Measurements from ENCODE around the gene CLDN3. TPM values are rescaled to one million over a fixed set of nuclear protein-coding genes. Genes with fewer than 3 reads are reported as not detected.
"Not testable (repeated sequence)": the region's sequence is repeated elsewhere in the genome, so short reads cannot be mapped to it uniquely, and the experiment has no call there.

CLDN3 gene
- 0.40 TPM for polyA plus RNA-seq (ENCODE audit: insufficient read length)

- DNase-seq = no peak
Observed at GRCh38 chr7:73770002-73770859, at the start of gene CLDN3. CLDN3 (minus strand) TSS chr7:73770270; CDS start chr7:73770049, 221 bp downstream.

GRCh38 chr7:73817121-73817520 is 47.1 kb upstream of the CLDN3 start:
- DNase-seq = no peak

- no peak for DNase-seq
Observed at GRCh38 chr7:73815436-73815835, 45.4 kb upstream of the CLDN3 start.

GRCh38 chr7:73812996-73813395 is 42.9 kb upstream of the CLDN3 start:
- no peak for DNase-seq

- no peak for DNase-seq
Observed at GRCh38 chr7:73811760-73812168, 41.7 kb upstream of the CLDN3 start.

- DNase-seq = no peak
Observed at GRCh38 chr7:73810998-73811360, 40.9 kb upstream of the CLDN3 start.

- DNase-seq = no peak
Observed at GRCh38 chr7:73809467-73809951, 39.4 kb upstream of the CLDN3 start.

- DNase-seq = no peak
Observed at GRCh38 chr7:73802459-73802858, 32.4 kb upstream of the CLDN3 start.

GRCh38 chr7:73801577-73801976 is 31.5 kb upstream of the CLDN3 start:
- no peak for DNase-seq

GRCh38 chr7:73799282-73800141 is 29.4 kb upstream of the CLDN3 start:
- DNase-seq = no peak

- DNase-seq = not testable (repeated sequence)
Observed at GRCh38 chr7:73797176-73797575, 27.1 kb upstream of the CLDN3 start.

GRCh38 chr7:73796656-73797055 is 26.6 kb upstream of the CLDN3 start:
- DNase-seq = not testable (repeated sequence)

- DNase-seq = not testable (repeated sequence)
Observed at GRCh38 chr7:73795188-73795587, 25.1 kb upstream of the CLDN3 start.

- DNase-seq = not testable (repeated sequence)
Observed at GRCh38 chr7:73791170-73791690, 21.2 kb upstream of the CLDN3 start.

- no peak for DNase-seq
Observed at GRCh38 chr7:73789051-73789450, 19.0 kb upstream of the CLDN3 start.

- DNase-seq = not testable (repeated sequence)
Observed at GRCh38 chr7:73787786-73788048, 17.6 kb upstream of the CLDN3 start.

GRCh38 chr7:73786588-73786987 is 16.5 kb upstream of the CLDN3 start:
- no peak for DNase-seq

- DNase-seq = no peak
Observed at GRCh38 chr7:73779517-73779916, 9.4 kb upstream of the CLDN3 start.

GRCh38 chr7:73778801-73779389 is 8.8 kb upstream of the CLDN3 start:
- no peak for DNase-seq

- no peak for DNase-seq
Observed at GRCh38 chr7:73774923-73775322, 4.9 kb upstream of the CLDN3 start.

- DNase-seq = no peak
Observed at GRCh38 chr7:73773700-73774517, 3.8 kb upstream of the CLDN3 start.
